CD4-positive, CD25-positive, alpha-beta regulatory T cell (primary cell): Measurements from ENCODE around the gene GALNTL6. TPM values are rescaled to one million over a fixed set of nuclear protein-coding genes. Genes with fewer than 3 reads are reported as not detected.
"Not testable (repeated sequence)": the region's sequence is repeated elsewhere in the genome, so short reads cannot be mapped to it uniquely, and the experiment has no call there.

Experiments used
- ATAC-seq, 2 donors: fragments of 150-1000 bp; cut with Tn5 transposase; one replicate each; pipeline ENCODE4 v1.10.0; 2021; ENCODE audit warnings: low read depth in 2 of 2, moderate number of reproducible peaks in 2 of 2, moderate library complexity in 1 of 2
- DNase-seq, 3 donors: peaks; one replicate each; pipeline versions ENCODE4 v3.0.0 to v3.0.0-alpha.2; 2012 to 2022; ENCODE audit warnings: mixed read lengths in 1 of 3
- H3K27ac ChIP-seq: one replicate; pipeline ENCODE4 v1.7.0; 2013; ENCODE audit warnings: mild to moderate bottlenecking, low read length; ENCODE audit not compliant: insufficient read depth, poor library complexity, severe bottlenecking
- H3K27me3 ChIP-seq: one replicate; pipeline ENCODE4 v1.7.0; 2013; ENCODE audit warnings: low read length; ENCODE audit not compliant: control insufficient read depth, insufficient read depth
- H3K36me3 ChIP-seq: one replicate; pipeline ENCODE4 v1.7.0; 2013; ENCODE audit warnings: mild to moderate bottlenecking, low read length, moderate library complexity; ENCODE audit not compliant: control insufficient read depth, insufficient read depth
- H3K4me1 ChIP-seq: 2 replicates; pipeline ENCODE4 v1.7.0; 2013; ENCODE audit warnings: mild to moderate bottlenecking, low read length; ENCODE audit not compliant: insufficient read depth, control insufficient read depth, poor library complexity, severe bottlenecking
- H3K4me3 ChIP-seq: one replicate; pipeline ENCODE4 v1.7.0; 2013; ENCODE audit warnings: low read depth, mild to moderate bottlenecking, low read length, moderate library complexity
- H3K9me3 ChIP-seq, 2 experiments: 1 replicate in 1 of 2; 2 replicates in 1 of 2; pipeline ENCODE4 v1.7.0; 2013; ENCODE audit warnings: low read length in 2 of 2, mild to moderate bottlenecking in 1 of 2, moderate library complexity in 1 of 2; ENCODE audit not compliant: control insufficient read depth in 2 of 2
- H3K27ac Mint-ChIP-seq, 3 donors: one replicate each; pipeline ENCODE4 v1.8.0; 2020 to 2022; ENCODE audit warnings: mild to moderate bottlenecking in 3 of 3, mixed read lengths in 3 of 3, moderate library complexity in 2 of 3
- H3K27me3 Mint-ChIP-seq: one replicate; pipeline ENCODE4 v1.8.0; 2022; ENCODE audit warnings: mild to moderate bottlenecking, mixed read lengths
- H3K36me3 Mint-ChIP-seq: one replicate; pipeline ENCODE4 v1.8.0; 2020; ENCODE audit warnings: mixed read lengths
- H3K4me1 Mint-ChIP-seq, 4 donors: one replicate each; pipeline ENCODE4 v1.8.0; 2020 to 2022; ENCODE audit warnings: mixed read lengths in 4 of 4, mild to moderate bottlenecking in 1 of 4
- H3K4me3 Mint-ChIP-seq, 4 donors: one replicate each; pipeline ENCODE4 v1.8.0; 2020 to 2022; ENCODE audit warnings: mild to moderate bottlenecking in 4 of 4, mixed read lengths in 4 of 4, moderate library complexity in 3 of 4
- H3K9me3 Mint-ChIP-seq, 7 donors: one replicate each; pipeline ENCODE4 v1.8.0; 2020 to 2022; ENCODE audit warnings: mixed read lengths in 7 of 7, mild to moderate bottlenecking in 3 of 7, moderate library complexity in 2 of 7
- polyA plus RNA-seq, 4 donors: library from polyadenylated mRNA; unstranded; fragments of 300-500 nt; fragmentation: Illumina TruSeq; gene quantifications; one replicate each; pipeline ENCODE4 v1.2.3, GENCODE V29; 2021
- total RNA-seq: library from RNA; stranded (reverse); gene quantifications from one replicate; pipeline ENCODE4 v1.2.3, GENCODE V29; 2022

Gene GALNTL6
- total and polyA plus RNA-seq, 5 donors from 2014 or later = not detected

GRCh38 chr4:172727631-172728030, 914.4 kb downstream of the GALNTL6 start:
- Histone ChIP-seq H3K9me3 (peaks cover 0 to 5% of the 10 kb centered on the region in 2 experiments), H3K36me3 (no peaks in the 10 kb centered on the region), H3K4me3 (no peak overlapping the region), H3K27me3 (no peaks in the 10 kb centered on the region), H3K27ac (no peak overlapping the region), H3K4me1 (no peaks in the 10 kb centered on the region)
- Mint-ChIP-seq H3K36me3 (no peaks in the 10 kb centered on the region), H3K27me3 (no peaks in the 10 kb centered on the region), H3K4me1 (no peaks in the 10 kb centered on the region), H3K9me3 (peaks cover 2 to 24% (median 8%) of the 10 kb centered on the region in 7 donors), H3K27ac (no peak overlapping the region), H3K4me3 (no peak overlapping the region)
- DNase-seq (no peak), ATAC-seq (no peak)

DNA sequence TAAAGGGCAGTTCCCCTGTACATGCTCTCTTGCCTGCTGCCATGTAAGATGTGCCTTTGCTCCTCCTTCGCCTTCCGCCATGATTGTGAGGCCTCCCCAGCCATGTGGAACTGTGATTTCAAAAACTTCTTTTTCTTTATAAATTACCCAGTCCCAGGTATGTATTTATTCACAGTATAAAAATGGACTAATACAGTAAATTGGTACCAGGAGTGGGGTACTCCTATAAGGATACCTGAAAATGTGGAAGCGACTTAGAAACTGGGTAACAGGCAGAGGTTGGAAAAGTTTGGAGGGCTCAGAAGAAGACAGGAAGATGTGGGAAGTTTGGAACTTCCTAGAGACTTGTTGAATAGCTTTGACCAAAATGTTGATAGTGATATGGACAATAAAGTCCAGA, 920.4 kb downstream of the GALNTL6 start:
- peaks cover 2 to 37% of the 10 kb centered on the region in 2 experiments for H3K9me3 ChIP-seq
- ATAC-seq, H3K4me1 ChIP-seq, H3K36me3 ChIP-seq, H3K36me3 Mint-ChIP-seq, H3K4me3 ChIP-seq, H3K27ac ChIP-seq, DNase-seq, H3K4me3 Mint-ChIP-seq, H3K27ac Mint-ChIP-seq, H3K27me3 ChIP-seq, H3K27me3 Mint-ChIP-seq, H3K4me1 Mint-ChIP-seq: not testable (repeated sequence)
- H3K9me3 Mint-ChIP-seq = peaks cover 5 to 42% (median 15%) of the 10 kb centered on the region in 7 donors

DNA sequence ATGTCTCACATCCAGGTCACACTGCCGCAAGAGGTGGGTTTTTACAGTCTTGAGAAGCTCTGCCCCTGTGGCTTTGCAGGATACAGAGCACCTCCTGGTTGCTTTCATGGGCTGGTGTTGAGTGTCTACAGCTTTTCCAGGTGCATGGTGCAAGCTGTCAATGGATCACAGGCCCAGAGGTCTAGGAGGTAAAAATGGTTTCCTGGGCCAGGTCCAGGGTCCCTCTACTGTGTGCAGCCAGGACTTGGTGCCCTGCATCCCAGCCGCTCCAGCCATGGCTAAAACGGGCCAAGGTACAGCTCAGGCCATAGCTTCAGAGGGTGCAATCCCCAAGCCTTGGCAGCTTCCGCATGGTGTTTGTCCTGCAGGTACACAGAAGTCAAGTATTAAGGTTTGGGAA, 921.4 kb downstream of the GALNTL6 start:
- H3K27me3 Mint-ChIP-seq = no peaks in the 10 kb centered on the region
- no peak overlapping the region for H3K4me3 ChIP-seq
- H3K27me3 ChIP-seq = no peaks in the 10 kb centered on the region
- H3K27ac ChIP-seq = no peak overlapping the region
- no peaks in the 10 kb centered on the region for H3K4me1 Mint-ChIP-seq
- no peaks in the 10 kb centered on the region for H3K36me3 ChIP-seq
- DNase-seq (no peak), ATAC-seq (no peak)
- no peak overlapping the region for H3K27ac Mint-ChIP-seq
- H3K4me3 Mint-ChIP-seq = no peak overlapping the region
- H3K9me3 ChIP-seq = peaks cover 2 to 37% of the 10 kb centered on the region in 2 experiments
- peaks cover 5 to 46% (median 15%) of the 10 kb centered on the region in 7 donors for H3K9me3 Mint-ChIP-seq
- no peaks in the 10 kb centered on the region for H3K36me3 Mint-ChIP-seq
- no peaks in the 10 kb centered on the region for H3K4me1 ChIP-seq

- DNase-seq (no peak), ATAC-seq (no peak)
- H3K4me3 Mint-ChIP-seq = no peak overlapping the region
- H3K4me1 Mint-ChIP-seq = no peaks in the 10 kb centered on the region
- H3K9me3 Mint-ChIP-seq = peaks cover 5 to 47% (median 10%) of the 10 kb centered on the region in 7 donors
- H3K36me3 Mint-ChIP-seq = no peaks in the 10 kb centered on the region
- no peak overlapping the region for H3K27ac ChIP-seq
- peaks cover 7 to 37% of the 10 kb centered on the region in 2 experiments for H3K9me3 ChIP-seq
- H3K27ac Mint-ChIP-seq = no peak overlapping the region
- H3K4me3 ChIP-seq = no peak overlapping the region
- no peaks in the 10 kb centered on the region for H3K36me3 ChIP-seq
- no peaks in the 10 kb centered on the region for H3K27me3 ChIP-seq
- no peaks in the 10 kb centered on the region for H3K27me3 Mint-ChIP-seq
- no peaks in the 10 kb centered on the region for H3K4me1 ChIP-seq
These were observed 922.8 kb downstream of the GALNTL6 start for GRCh38 chr4:172736046-172736445.

- Mint-ChIP-seq H3K36me3 (no peaks in the 10 kb centered on the region), H3K27me3 (no peaks in the 10 kb centered on the region), H3K4me3 (no peak overlapping the region), H3K27ac (no peak overlapping the region), H3K4me1 (no peaks in the 10 kb centered on the region), H3K9me3 (peaks cover 5 to 32% (median 10%) of the 10 kb centered on the region in 7 donors)
- Histone ChIP-seq H3K36me3 (no peaks in the 10 kb centered on the region), H3K4me3 (no peak overlapping the region), H3K27me3 (no peaks in the 10 kb centered on the region), H3K9me3 (peaks cover 5 to 15% of the 10 kb centered on the region in 2 experiments), H3K27ac (no peak overlapping the region), H3K4me1 (no peaks in the 10 kb centered on the region)
- DNase-seq (no peak), ATAC-seq (no peak)
These were observed 927.2 kb downstream of the GALNTL6 start for GRCh38 chr4:172740434-172740833.

GRCh38 chr4:172750910-172751309, 937.7 kb downstream of the GALNTL6 start:
- Mint-ChIP-seq H3K4me3 (no peak overlapping the region), H3K4me1 (no peaks in the 10 kb centered on the region), H3K9me3 (peaks cover 0 to 6% (median 2%) of the 10 kb centered on the region in 7 donors), H3K27me3 (no peaks in the 10 kb centered on the region), H3K36me3 (no peaks in the 10 kb centered on the region), H3K27ac (no peak overlapping the region)
- DNase-seq (no peak), ATAC-seq (no peak)
- Histone ChIP-seq H3K27me3 (no peaks in the 10 kb centered on the region), H3K9me3 (no peaks in the 10 kb centered on the region), H3K36me3 (no peaks in the 10 kb centered on the region), H3K27ac (no peak overlapping the region), H3K4me3 (no peak overlapping the region), H3K4me1 (no peaks in the 10 kb centered on the region)

DNA sequence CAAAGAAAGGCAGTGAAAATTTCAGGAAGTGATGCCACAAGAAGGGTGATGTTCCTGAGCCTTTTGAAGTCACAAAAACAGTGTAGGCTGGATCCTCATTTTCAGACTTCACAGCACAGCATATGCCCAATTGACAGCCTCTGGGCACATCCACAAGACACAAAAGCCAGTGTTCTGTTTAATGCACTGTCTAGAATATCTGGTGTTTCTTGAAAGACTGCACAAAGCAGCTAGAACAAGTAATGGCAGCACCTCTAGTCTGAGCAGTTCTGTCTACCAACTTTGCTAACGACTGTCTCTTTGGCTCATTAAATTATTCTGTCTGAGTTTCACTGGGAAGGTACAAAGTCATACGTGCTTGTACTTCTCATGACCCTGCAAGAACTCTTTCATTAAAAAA, 938.3 kb downstream of the GALNTL6 start:
- H3K9me3 Mint-ChIP-seq = peaks cover 0 to 6% (median 2%) of the 10 kb centered on the region in 7 donors
- no peak overlapping the region for H3K27ac Mint-ChIP-seq
- DNase-seq (no peak), ATAC-seq (no peak)
- no peaks in the 10 kb centered on the region for H3K9me3 ChIP-seq
- H3K36me3 ChIP-seq = no peaks in the 10 kb centered on the region
- H3K4me1 Mint-ChIP-seq = no peaks in the 10 kb centered on the region
- H3K27ac ChIP-seq = no peak overlapping the region
- no peaks in the 10 kb centered on the region for H3K36me3 Mint-ChIP-seq
- H3K27me3 ChIP-seq = no peaks in the 10 kb centered on the region
- H3K4me3 Mint-ChIP-seq = no peak overlapping the region
- no peaks in the 10 kb centered on the region for H3K27me3 Mint-ChIP-seq
- no peak overlapping the region for H3K4me3 ChIP-seq
- no peaks in the 10 kb centered on the region for H3K4me1 ChIP-seq

GRCh38 chr4:172758586-172759340, 945.6 kb downstream of the GALNTL6 start:
- Histone ChIP-seq H3K27me3 (no peaks in the 10 kb centered on the region), H3K36me3 (no peaks in the 10 kb centered on the region), H3K4me3 (no peak overlapping the region), H3K9me3 (no peaks in the 10 kb centered on the region), H3K4me1 (no peaks in the 10 kb centered on the region), H3K27ac (no peak overlapping the region)
- DNase-seq (no peak), ATAC-seq (no peak)
- Mint-ChIP-seq H3K27me3 (no peaks in the 10 kb centered on the region), H3K4me1 (no peaks in the 10 kb centered on the region), H3K27ac (no peak overlapping the region), H3K4me3 (no peak overlapping the region), H3K9me3 (peaks cover 0 to 10% (median 4%) of the 10 kb centered on the region in 7 donors), H3K36me3 (no peaks in the 10 kb centered on the region)
